Mesenchymal stem cell (in vitro differentiated cells and primary cell): ENCODE data around the gene FBXO31. TPM values are rescaled to one million over a fixed set of nuclear protein-coding genes. Genes with fewer than 3 reads are reported as not detected.

Experiments used
- DNase-seq: peaks from one replicate; pipeline ENCODE4 v3.0.0-alpha.2; 2013
- H2AFZ ChIP-seq: one replicate; pipeline ENCODE4 v1.6.1; 2013; ENCODE audit warnings: low read depth, mild to moderate bottlenecking, control low read depth, inconsistent platforms, low read length, moderate library complexity
- H2AK5ac ChIP-seq: 2 replicates; pipeline ENCODE4 v1.6.1; 2013; ENCODE audit warnings: low read length, moderate library complexity, mild to moderate bottlenecking, inconsistent platforms; ENCODE audit not compliant: severe bottlenecking
- H2BK120ac ChIP-seq: one replicate; pipeline ENCODE4 v1.6.1; 2013; ENCODE audit warnings: low read depth, mild to moderate bottlenecking, inconsistent platforms, low read length, moderate library complexity
- H2BK12ac ChIP-seq, 2 experiments: one replicate each; pipeline ENCODE4 v1.6.1; 2013; ENCODE audit warnings: inconsistent platforms in 2 of 2, low read length in 2 of 2, mild to moderate bottlenecking in 2 of 2, moderate library complexity in 2 of 2, control low read depth in 1 of 2
- H2BK15ac ChIP-seq: one replicate; pipeline ENCODE4 v1.6.1; 2013; ENCODE audit warnings: mild to moderate bottlenecking, low read depth, inconsistent platforms; ENCODE audit not compliant: poor library complexity, severe bottlenecking
- H2BK5ac ChIP-seq: 2 replicates; pipeline ENCODE4 v1.6.1; 2013; ENCODE audit warnings: low read depth, mild to moderate bottlenecking, low read length, control low read depth, inconsistent platforms; ENCODE audit not compliant: poor library complexity, severe bottlenecking
- H3K14ac ChIP-seq, 2 experiments: one replicate each; pipeline ENCODE4 v1.6.1; 2013; ENCODE audit warnings: inconsistent platforms in 2 of 2, low read length in 2 of 2, control low read depth in 1 of 2, mild to moderate bottlenecking in 1 of 2, moderate library complexity in 1 of 2
- H3K18ac ChIP-seq, 2 experiments: one replicate each; pipeline ENCODE4 v1.6.1; 2013; ENCODE audit warnings: inconsistent platforms in 2 of 2, low read length in 2 of 2, control low read depth in 1 of 2, low read depth in 1 of 2, mild to moderate bottlenecking in 1 of 2
- H3K23ac ChIP-seq, 2 experiments: one replicate each; pipeline ENCODE4 v1.6.1; 2013; ENCODE audit warnings: inconsistent platforms in 2 of 2, low read length in 2 of 2, mild to moderate bottlenecking in 2 of 2, moderate library complexity in 2 of 2, control low read depth in 1 of 2
- H3K27ac ChIP-seq: 2 replicates; pipeline ENCODE4 v1.5.1; 2013; ENCODE audit warnings: mild to moderate bottlenecking, moderate library complexity, low read length, control low read depth, inconsistent platforms; ENCODE audit not compliant: poor library complexity, severe bottlenecking
- H3K27me3 ChIP-seq, 2 experiments: 2 replicates each; pipeline versions ENCODE4 v1.6.1 to v1.7.0; 2013; ENCODE audit warnings: low read length in 2 of 2, mild to moderate bottlenecking in 2 of 2, moderate library complexity in 2 of 2, control low read depth in 1 of 2, inconsistent platforms in 1 of 2; ENCODE audit not compliant: control insufficient read depth in 1 of 2, insufficient read depth in 1 of 2
- H3K36me3 ChIP-seq, 2 experiments: 2 replicates each; pipeline versions ENCODE4 v1.6.1 to v1.7.0; 2013; ENCODE audit warnings: low read length in 2 of 2, control low read depth in 1 of 2, inconsistent platforms in 1 of 2, low read depth in 1 of 2, mild to moderate bottlenecking in 1 of 2; ENCODE audit not compliant: insufficient read depth in 2 of 2, control insufficient read depth in 1 of 2
- H3K4ac ChIP-seq, 2 experiments: one replicate each; pipeline ENCODE4 v1.6.1; 2013; ENCODE audit warnings: inconsistent platforms in 2 of 2, low read length in 2 of 2, mild to moderate bottlenecking in 2 of 2, moderate library complexity in 2 of 2, control low read depth in 1 of 2, low read depth in 1 of 2
- H3K4me1 ChIP-seq: 2 replicates; pipeline ENCODE4 v1.6.1; 2013; ENCODE audit warnings: low read depth, low read length, control low read depth; ENCODE audit not compliant: control insufficient read depth, insufficient read depth
- H3K4me2 ChIP-seq: 2 replicates; pipeline ENCODE4 v1.6.1; 2013; ENCODE audit warnings: low read length, mild to moderate bottlenecking, inconsistent platforms; ENCODE audit not compliant: poor library complexity, severe bottlenecking
- H3K4me3 ChIP-seq, 2 experiments: 2 replicates each; pipeline versions ENCODE4 v1.5.1 to v1.7.0; 2013; ENCODE audit warnings: low read length in 2 of 2, mild to moderate bottlenecking in 2 of 2, control low read depth in 1 of 2, low read depth in 1 of 2; ENCODE audit not compliant: insufficient read depth in 1 of 2
- H3K79me1 ChIP-seq: replicated peaks from 2 replicates; pipeline ENCODE4 v1.6.1; 2013; ENCODE audit warnings: mild to moderate bottlenecking, control low read depth, low read length, inconsistent platforms; ENCODE audit not compliant: poor library complexity, severe bottlenecking
- H3K9ac ChIP-seq: 2 replicates; pipeline ENCODE4 v1.7.0; 2013; ENCODE audit warnings: mild to moderate bottlenecking, low read length, moderate library complexity
- H3K9me3 ChIP-seq: 2 replicates; pipeline ENCODE4 v1.7.0; 2013; ENCODE audit warnings: mild to moderate bottlenecking, low read length; ENCODE audit not compliant: control insufficient read depth
- H4K8ac ChIP-seq: one replicate; pipeline ENCODE4 v1.6.1; 2013; ENCODE audit warnings: inconsistent platforms, mild to moderate bottlenecking, low read length, moderate library complexity
- H4K91ac ChIP-seq: one replicate; pipeline ENCODE4 v1.6.1; 2013; ENCODE audit warnings: mild to moderate bottlenecking, low read length, inconsistent platforms
- WGBS: methylation state at CpG from one replicate; pipeline ENCODE4 v1.1.7; 2013; ENCODE audit warnings: mixed read lengths; 5-methylcytosine and 5-hydroxymethylcytosine counted together
- polyA plus RNA-seq, 2 experiments: library from polyadenylated mRNA; stranded (reverse); fragments of 200-250 nt; gene quantifications; one replicate each; pipeline ENCODE4 v1.2.3, GENCODE V29; 2013

FBXO31 gene
- 14.6 TPM for polyA plus RNA-seq (2013, experiment 1 of 2)
- 15.2 TPM for polyA plus RNA-seq (2013, experiment 2 of 2)

DNA sequence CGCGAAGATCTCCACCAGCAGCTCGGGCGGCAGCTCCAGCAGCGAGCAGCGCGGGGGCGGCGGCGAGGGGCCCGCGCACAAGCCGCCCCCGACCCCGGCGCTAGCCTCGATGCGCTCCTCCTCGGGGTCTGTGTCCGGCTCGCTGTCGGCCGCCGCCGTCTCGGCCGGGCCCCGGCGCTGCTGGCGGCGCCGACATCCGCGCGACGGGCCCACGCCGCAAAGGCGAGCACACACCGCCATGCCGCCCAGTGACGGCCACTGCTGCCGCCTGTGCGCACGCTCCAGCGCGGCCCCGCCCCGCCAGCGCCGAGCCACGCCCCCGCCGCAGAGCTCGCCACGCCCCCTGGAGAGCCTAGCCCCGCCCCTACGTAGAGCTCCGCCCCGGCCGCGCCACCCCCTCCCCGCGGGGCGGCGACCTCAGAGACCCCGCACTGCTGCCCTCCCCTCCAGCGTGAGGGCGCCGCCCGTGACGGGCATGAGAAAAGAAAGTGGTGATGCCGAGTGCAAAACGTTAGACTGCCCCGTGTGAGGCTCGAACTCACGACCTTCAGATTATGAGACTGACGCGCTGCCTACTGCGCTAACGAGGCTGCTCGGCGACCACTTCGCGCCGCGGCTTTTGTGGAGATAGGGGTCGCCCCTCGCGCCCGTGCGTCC lies at the start of gene FBXO31:
FBXO31 (minus strand) TSS at position 272 of the 657 bp plus-strand sequence; CDS start at position 240, 32 bp downstream.
- Histone ChIP-seq H3K79me1 (peaks cover 10% of the 10 kb centered on the region), H3K27me3 (no peaks in the 10 kb centered on the region), H3K18ac (peak within 1 kb of the TSS; percentile 79 to 82), H2BK5ac (no peak within 1 kb of the TSS), H2AFZ (peak within 1 kb of the TSS; percentile 33), H3K14ac (peak within 1 kb of the TSS in 1 of 2 experiments; percentile 60), H4K91ac (peak within 1 kb of the TSS; percentile 82), H4K8ac (peak within 1 kb of the TSS; percentile 86), H3K4ac (peak within 1 kb of the TSS; percentile 75), H2BK15ac (peak within 1 kb of the TSS; percentile 73), H2BK12ac (peak within 1 kb of the TSS in 1 of 2 experiments; percentile 52), H3K36me3 (peaks cover 0 to 3% of the 10 kb centered on the region in 2 experiments), H3K4me1 (peaks cover 23% of the 10 kb centered on the region), H3K9me3 (no peaks in the 10 kb centered on the region), H3K9ac (peak within 1 kb of the TSS; percentile 92), H3K4me2 (peak within 1 kb of the TSS; percentile 96), H3K23ac (peak within 1 kb of the TSS in 1 of 2 experiments; percentile 57), H2BK120ac (peak within 1 kb of the TSS; percentile 95), H3K4me3 (peak within 1 kb of the TSS; percentile 89 to 93), H2AK5ac (no peak within 1 kb of the TSS), H3K27ac (peak within 1 kb of the TSS; percentile 61)
- peak; percentile 93 for DNase-seq
- WGBS, result under 1% methylated on average over 60 of the region's 92 CpGs

DNA sequence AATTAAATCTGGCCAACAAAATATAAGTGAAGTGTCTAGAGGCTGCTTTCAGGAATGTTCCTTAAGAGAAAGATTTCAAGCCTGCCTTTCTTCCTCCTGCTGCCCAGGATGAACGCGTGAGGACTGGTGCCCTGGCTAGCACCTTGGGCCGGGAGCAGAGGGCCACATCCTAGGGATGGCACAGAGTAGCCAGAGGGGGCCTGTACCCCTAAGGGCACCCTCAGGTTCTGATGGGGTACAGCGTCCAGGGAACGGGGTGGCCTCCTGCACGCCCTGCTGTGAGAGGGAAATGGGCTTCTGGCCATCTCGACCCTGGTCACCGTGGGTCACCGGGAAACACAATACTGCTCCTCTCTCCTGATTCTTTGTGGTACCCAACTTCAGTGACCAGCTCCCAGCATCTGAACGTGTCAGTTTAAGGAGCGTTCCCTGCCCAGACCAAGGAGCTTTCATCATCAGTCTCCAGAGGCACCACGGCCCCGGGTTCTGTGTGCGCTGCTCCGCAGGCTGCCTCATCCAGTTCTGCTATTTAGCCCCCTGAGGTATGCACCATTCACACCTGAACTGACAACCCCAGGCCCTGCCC lies 48.8 kb upstream of the FBXO31 start:
- no peaks in the 10 kb centered on the region for H3K27me3 ChIP-seq
- H2BK12ac ChIP-seq, result peak overlapping the region in 1 of 2 experiments; percentile 21
- H3K9me3 ChIP-seq, result no peaks in the 10 kb centered on the region
- H3K23ac ChIP-seq, result peak overlapping the region in 1 of 2 experiments; percentile 27
- peak overlapping the region; percentile 67 for H4K8ac ChIP-seq
- H3K18ac ChIP-seq, result peak overlapping the region; percentile 58 to 81
- H2BK120ac ChIP-seq, result no peak overlapping the region
- H3K14ac ChIP-seq, result peak overlapping the region in 1 of 2 experiments; percentile 55
- peak overlapping the region; percentile 31 for H3K9ac ChIP-seq
- WGBS, result 95% methylated on average over 15 of the region's 15 CpGs
- peaks cover 40% of the 10 kb centered on the region for H3K79me1 ChIP-seq
- no peak overlapping the region for H2BK15ac ChIP-seq
- no peak for DNase-seq
- H3K4me1 ChIP-seq, result peaks cover 27% of the 10 kb centered on the region
- H3K4ac ChIP-seq, result peak overlapping the region; percentile 12 to 27
- H2AK5ac ChIP-seq, result no peak overlapping the region
- H3K4me3 ChIP-seq, result no peak overlapping the region
- H3K27ac ChIP-seq, result no peak overlapping the region
- H2BK5ac ChIP-seq, result no peak overlapping the region
- no peak overlapping the region for H2AFZ ChIP-seq
- H3K36me3 ChIP-seq, result peaks cover 34 to 53% of the 10 kb centered on the region in 2 experiments
- no peak overlapping the region for H4K91ac ChIP-seq
- no peak overlapping the region for H3K4me2 ChIP-seq

- H3K14ac ChIP-seq, result no peak overlapping the region
- H2AK5ac ChIP-seq, result no peak overlapping the region
- WGBS, result 22% methylated on average over 5 of the region's 7 CpGs
- H2BK120ac ChIP-seq, result no peak overlapping the region
- H3K27ac ChIP-seq, result no peak overlapping the region
- H3K4me2 ChIP-seq, result no peak overlapping the region
- H2BK15ac ChIP-seq, result no peak overlapping the region
- no peaks in the 10 kb centered on the region for H3K9me3 ChIP-seq
- peaks cover 35 to 56% of the 10 kb centered on the region in 2 experiments for H3K36me3 ChIP-seq
- H2BK12ac ChIP-seq, result no peak overlapping the region
- no peak overlapping the region for H3K23ac ChIP-seq
- H3K27me3 ChIP-seq, result no peaks in the 10 kb centered on the region
- H3K4ac ChIP-seq, result no peak overlapping the region
- peaks cover 25% of the 10 kb centered on the region for H3K4me1 ChIP-seq
- no peak overlapping the region for H4K91ac ChIP-seq
- H3K18ac ChIP-seq, result peak overlapping the region; percentile 5 to 58
- no peak overlapping the region for H2AFZ ChIP-seq
- peak; percentile 91 for DNase-seq
- H2BK5ac ChIP-seq, result no peak overlapping the region
- peaks cover 42% of the 10 kb centered on the region for H3K79me1 ChIP-seq
- H3K4me3 ChIP-seq, result no peak overlapping the region
- H4K8ac ChIP-seq, result no peak overlapping the region
- H3K9ac ChIP-seq, result peak overlapping the region; percentile 31
Observed at GRCh38 chr16:87431926-87432325, 48.4 kb upstream of the FBXO31 start.
